H1 (cell line): ENCODE results near the gene KYNU. TPM values are rescaled to one million over a fixed set of nuclear protein-coding genes. Genes with fewer than 3 reads are reported as not detected.

Experiments
- CTCF ChIA-PET: fragments of 300-600 bp; sonication (Branson Sonifier 250); formaldehyde crosslinking; loops from one replicate; lab custom pipeline; 2021; ENCODE audit not compliant: partially characterized antibody; lab: Charles Lee
- POLR2A ChIA-PET: fragments of 300-600 bp; sonication (Branson Sonifier 250); formaldehyde crosslinking; loops from one replicate; lab custom pipeline; 2021; ENCODE audit warnings: inconsistent platforms; ENCODE audit not compliant: partially characterized antibody; lab: Charles Lee
- DNase-seq, 2 experiments: peaks; one replicate each; pipeline versions ENCODE4 v3.0.0 to v3.0.0-alpha.2; 2010 to 2022; ENCODE audit warnings: low spot score in 2 of 2, low read depth in 1 of 2, mixed read lengths in 1 of 2
- FAIRE-seq: peaks from 2 replicates; lab custom pipeline; 2011; peaks lifted over from hg19 to GRCh38; lab: Jason Lieb, UNC
- H2AFZ ChIP-seq: 2 replicates; pipeline ENCODE4 v1.8.1; 2012; ENCODE audit warnings: low read length, inconsistent platforms
- H2AK5ac ChIP-seq: 2 replicates; pipeline ENCODE4 v1.6.1; 2013; ENCODE audit warnings: low read depth, low read length
- H2BK120ac ChIP-seq: replicated peaks from 2 replicates; pipeline ENCODE3; 2013; ENCODE audit warnings: low read depth, low read length, inconsistent platforms
- H2BK12ac ChIP-seq: 2 replicates; pipeline ENCODE4 v1.6.1; 2013; ENCODE audit warnings: low read depth, low read length
- H2BK15ac ChIP-seq: 2 replicates; pipeline ENCODE4 v1.6.1; 2013; ENCODE audit warnings: low read length
- H2BK20ac ChIP-seq: 2 replicates; pipeline ENCODE4 v1.6.1; 2013; ENCODE audit warnings: low read length
- H2BK5ac ChIP-seq: 2 replicates; pipeline ENCODE4 v1.6.1; 2013; ENCODE audit warnings: low read depth, low read length
- H3K14ac ChIP-seq: 2 replicates; pipeline ENCODE4 v1.6.1; 2013; ENCODE audit warnings: inconsistent platforms; ENCODE audit not compliant: insufficient read length
- H3K18ac ChIP-seq: 2 replicates; pipeline ENCODE4 v1.6.1; 2013; ENCODE audit warnings: low read length; ENCODE audit errors: extremely low read depth
- H3K23ac ChIP-seq: 2 replicates; pipeline ENCODE4 v1.6.1; 2013; ENCODE audit warnings: inconsistent platforms; ENCODE audit not compliant: insufficient read length
- H3K23me2 ChIP-seq: 2 replicates; pipeline ENCODE4 v1.6.1; 2013; ENCODE audit warnings: low read depth, low read length
- H3K27ac ChIP-seq: 2 replicates; pipeline ENCODE4 v1.6.1; 2011; ENCODE audit warnings: low read depth, low read length, inconsistent platforms
- H3K27me3 ChIP-seq, 4 experiments: replicated peaks in 1 of 4; 1 replicate in 1 of 4; 2 replicates in 3 of 4; pipeline versions ENCODE4 v1.6.1 to v1.8.1; 2011 to 2013; ENCODE audit warnings: low read length in 3 of 4, mild to moderate bottlenecking in 3 of 4, inconsistent platforms in 2 of 4, mixed read lengths in 2 of 4, moderate library complexity in 1 of 4; ENCODE audit not compliant: control insufficient read depth in 3 of 4, insufficient read depth in 3 of 4; ENCODE audit errors: extremely low read depth in 1 of 4
- H3K36me3 ChIP-seq, 4 experiments: 2 replicates each; pipeline versions ENCODE4 v1.6.1 to v1.8.1; 2011 to 2013; ENCODE audit warnings: mild to moderate bottlenecking in 4 of 4, low read length in 3 of 4, moderate library complexity in 2 of 4, control low read depth in 1 of 4, inconsistent platforms in 1 of 4; ENCODE audit not compliant: insufficient read depth in 4 of 4, control insufficient read depth in 2 of 4
- H3K4ac ChIP-seq: replicated peaks from 2 replicates; pipeline ENCODE3; 2013; ENCODE audit warnings: low read length, low read depth, mixed read lengths, inconsistent platforms; ENCODE audit not compliant: insufficient read length
- H3K4me1 ChIP-seq, 4 experiments: replicated peaks in 1 of 4; 1 replicate in 1 of 4; 2 replicates in 3 of 4; pipeline versions ENCODE4 v1.6.1 to v1.8.1; 2011 to 2013; ENCODE audit warnings: low read length in 3 of 4, inconsistent platforms in 2 of 4, mixed read lengths in 1 of 4; ENCODE audit not compliant: insufficient read depth in 4 of 4, control insufficient read depth in 3 of 4
- H3K4me2 ChIP-seq, 2 experiments: 2 replicates each; pipeline versions ENCODE4 v1.6.1 to v1.8.1; 2011 to 2013; ENCODE audit warnings: low read depth in 2 of 2, low read length in 2 of 2, control low read depth in 1 of 2, inconsistent platforms in 1 of 2, mild to moderate bottlenecking in 1 of 2; ENCODE audit not compliant: insufficient read depth in 1 of 2
- H3K4me3 ChIP-seq, 4 experiments: fragments of 200-600, 300-600 bp in 1 of 4; sonication (generic), shearing (Covaris generic), sonication (Bioruptor Twin) in 1 of 4; 2 replicates each; pipeline versions ENCODE4 v1.5.1 to v1.8.1; 2011 to 2016; ENCODE audit warnings: low read length in 4 of 4, low read depth in 3 of 4, control low read depth in 2 of 4, inconsistent platforms in 2 of 4, mild to moderate bottlenecking in 2 of 4, mixed read lengths in 1 of 4, moderate library complexity in 1 of 4; ENCODE audit not compliant: insufficient read depth in 2 of 4; ENCODE audit errors: extremely low read depth in 1 of 4
- H3K56ac ChIP-seq: replicated peaks from 2 replicates; pipeline ENCODE3; 2013; ENCODE audit warnings: low read depth, mild to moderate bottlenecking, mixed read lengths, low read length, inconsistent platforms; ENCODE audit not compliant: insufficient read length
- H3K79me1 ChIP-seq: 2 replicates; pipeline ENCODE4 v1.6.1; 2013; ENCODE audit warnings: low read depth, low read length, control low read depth
- H3K79me2 ChIP-seq, 2 experiments: 2 replicates each; pipeline versions ENCODE4 v1.6.1 to v1.8.1; 2012 to 2013; ENCODE audit warnings: low read length in 2 of 2, mild to moderate bottlenecking in 2 of 2, inconsistent platforms in 1 of 2; ENCODE audit not compliant: insufficient read depth in 2 of 2, control insufficient read depth in 1 of 2
- H3K9ac ChIP-seq, 4 experiments: replicated peaks in 1 of 4; 1 replicate in 1 of 4; 2 replicates in 3 of 4; pipeline versions ENCODE4 v1.6.1 to v1.8.1; 2011 to 2013; ENCODE audit warnings: low read depth in 3 of 4, low read length in 3 of 4, control low read depth in 2 of 4, mild to moderate bottlenecking in 2 of 4, moderate library complexity in 2 of 4, inconsistent platforms in 1 of 4; ENCODE audit errors: extremely low read depth in 1 of 4
- H3K9me3 ChIP-seq, 2 experiments: 2 replicates each; pipeline versions ENCODE4 v1.6.1 to v1.8.1; 2012 to 2013; ENCODE audit warnings: mild to moderate bottlenecking in 2 of 2, moderate library complexity in 2 of 2, control low read depth in 1 of 2, inconsistent platforms in 1 of 2, low read depth in 1 of 2, low read length in 1 of 2, mixed read lengths in 1 of 2; ENCODE audit not compliant: insufficient read depth in 2 of 2
- H4K20me1 ChIP-seq, 2 experiments: replicated peaks in 1 of 2; 2 replicates each; pipeline versions ENCODE3 to v1.8.1; 2011 to 2013; ENCODE audit warnings: inconsistent platforms in 2 of 2, low read length in 2 of 2, mild to moderate bottlenecking in 1 of 2; ENCODE audit not compliant: insufficient read depth in 2 of 2, control insufficient read depth in 1 of 2
- H4K5ac ChIP-seq: 2 replicates; pipeline ENCODE4 v1.6.1; 2013; ENCODE audit warnings: low read length, low read depth, mixed read lengths, inconsistent platforms; ENCODE audit not compliant: insufficient read length
- H4K8ac ChIP-seq: 2 replicates; pipeline ENCODE4 v1.8.0; 2013; ENCODE audit warnings: mild to moderate bottlenecking, moderate library complexity, low read length, inconsistent platforms; ENCODE audit not compliant: insufficient read depth; ENCODE audit errors: extremely low read depth
- H4K91ac ChIP-seq: replicated peaks from 2 replicates; pipeline ENCODE3; 2013; ENCODE audit warnings: low read length, mixed read lengths, inconsistent platforms; ENCODE audit not compliant: insufficient read length
- ASH2L ChIP-seq: fragments of 200-600, 300-600 bp; sonication (generic); IDR thresholded peaks from one replicate; pipeline ENCODE4 v1.7.1; 2017; ENCODE audit warnings: low read length
- ATF3 ChIP-seq: IDR thresholded peaks from 2 replicates; pipeline ENCODE4 v1.6.1; 2011; ENCODE audit warnings: low read depth, mild to moderate bottlenecking, low read length; ENCODE audit not compliant: insufficient read depth
- CEBPB ChIP-seq: IDR thresholded peaks from 2 replicates; pipeline ENCODE4 v1.6.1; 2012; ENCODE audit warnings: low read depth, low read length
- CREB1 ChIP-seq: IDR thresholded peaks from 2 replicates; pipeline ENCODE4 v1.6.1; 2012; ENCODE audit warnings: inconsistent platforms
- GTF2F1 ChIP-seq: IDR thresholded peaks from 2 replicates; pipeline ENCODE4 v1.6.1; 2012; ENCODE audit warnings: low read depth, low read length, improper control_type of control experiment, borderline replicate concordance
- HDAC6 ChIP-seq: IDR thresholded peaks from one replicate; pipeline ENCODE4 v1.7.1; 2012; ENCODE audit warnings: low read depth, mild to moderate bottlenecking, inconsistent platforms, low read length, moderate library complexity
- JUN ChIP-seq: IDR thresholded peaks from 2 replicates; pipeline ENCODE4 v1.6.1; 2011; ENCODE audit warnings: low read depth, mild to moderate bottlenecking, improper control_type of control experiment, low read length
- JUND ChIP-seq: IDR thresholded peaks from 2 replicates; pipeline ENCODE4 v1.6.1; 2011; ENCODE audit warnings: mild to moderate bottlenecking, improper control_type of control experiment, low read length
- KDM1A ChIP-seq: fragments of 200-600, 300-600 bp; sonication (generic); IDR thresholded peaks from 2 replicates; pipeline ENCODE4 v1.7.1; 2016; ENCODE audit warnings: mild to moderate bottlenecking, low read length, borderline replicate concordance
- MAFK ChIP-seq: IDR thresholded peaks from 2 replicates; pipeline ENCODE4 v1.6.1; 2012; ENCODE audit warnings: low read depth, mild to moderate bottlenecking, improper control_type of control experiment, low read length
- RXRA ChIP-seq: IDR thresholded peaks from 2 replicates; pipeline ENCODE4 v1.6.1; 2011; ENCODE audit warnings: low read depth, mild to moderate bottlenecking, low read length, moderate library complexity; ENCODE audit not compliant: insufficient read depth
- SUZ12 ChIP-seq: fragments of 200-600 bp; sonication (generic); IDR thresholded peaks from 2 replicates; pipeline ENCODE4 v1.6.1; 2012; ENCODE audit warnings: mild to moderate bottlenecking, inconsistent platforms, low read length, moderate library complexity, mixed read lengths
- TEAD4 ChIP-seq: IDR thresholded peaks from 2 replicates; pipeline ENCODE4 v1.6.1; 2012; ENCODE audit warnings: low read depth, low read length, inconsistent platforms, mixed read lengths
- WGBS, 2 experiments: shearing (Covaris generic) in 1 of 2; methylation state at CpG; one replicate each; pipeline versions ENCODE4 v1.1.6 to v1.1.7; 2013 to 2015; ENCODE audit warnings: low lambda C conversion rate in 2 of 2, mixed read lengths in 2 of 2, inconsistent platforms in 1 of 2, low coverage in 1 of 2, missing lambda C conversion rate in 1 of 2; ENCODE audit not compliant: insufficient replicate concordance in 2 of 2, insufficient coverage in 1 of 2, insufficient read length in 1 of 2; ENCODE audit errors: extremely low coverage in 1 of 2, missing lambda C conversion rate in 1 of 2; 5-methylcytosine and 5-hydroxymethylcytosine counted together
- polyA plus RNA-seq, 7 experiments: library from polyadenylated mRNA; depleted of rRNA in 3 of 7; stranded (reverse) in 5 of 7; unstranded in 2 of 7; fragments of >200 nt in 5 of 7; fragments of 200-250 nt in 2 of 7; gene quantifications; 1 replicate in 5 of 7; 2 replicates in 1 of 7; 4 replicates in 1 of 7; pipeline versions ENCODE4 v1.2.1 to v1.2.3, GENCODE V29; 2011 to 2013; ENCODE audit warnings: missing spikeins in 2 of 7, mixed read lengths in 2 of 7
- total RNA-seq: library from RNA; stranded (reverse); fragmentation: NEBNext Ultra II Directional; extraction: Animal tissue kit (Norgen Biotek cat#: 25700); gene quantifications from 2 replicates; pipeline ENCODE4 v1.2.1, GENCODE V29; 2021

The KYNU gene
- total and polyA plus RNA-seq, 2 of the 8 experiments (the other 6 are each of a cell fraction or from before 2014, with no cell fraction given) = 0.09 to 0.13 TPM

DNA sequence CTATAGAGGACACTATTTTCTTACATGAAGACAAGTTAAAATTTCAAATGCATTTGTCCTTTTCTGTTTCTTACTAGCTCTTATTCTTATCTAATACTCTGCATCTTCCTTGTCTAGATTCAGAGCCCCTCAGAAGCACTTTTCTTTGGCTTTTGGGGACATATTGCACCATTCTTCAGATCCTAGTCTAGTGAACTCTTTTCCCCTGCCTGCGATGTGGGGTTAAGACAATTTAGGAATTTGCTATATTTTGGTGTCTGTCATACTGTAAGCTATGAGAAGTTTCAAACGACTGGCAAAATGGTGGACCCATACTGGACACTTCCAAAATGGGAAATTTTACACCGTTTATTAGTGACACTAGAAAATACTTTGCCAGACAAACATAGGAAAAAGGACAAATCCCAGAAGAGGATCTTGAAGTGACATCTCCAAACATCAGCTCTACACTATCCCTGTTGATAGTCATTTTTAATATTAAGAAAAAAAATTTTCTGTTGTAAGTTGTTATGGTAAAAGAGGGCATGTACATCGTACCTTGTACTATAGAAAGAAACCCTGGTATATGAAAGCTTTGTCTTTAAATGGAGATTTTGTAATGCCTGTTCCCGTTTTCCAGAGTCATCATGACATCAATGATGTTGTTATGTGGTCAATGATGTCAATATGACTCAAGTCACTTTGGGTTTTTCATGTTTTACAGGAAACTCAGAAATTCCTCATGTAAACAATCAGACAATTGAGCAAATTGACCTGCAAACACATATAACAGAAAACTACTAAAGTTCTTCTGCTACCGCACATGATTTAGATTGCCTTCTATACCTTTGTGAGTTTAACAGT is 4.4 kb upstream of the KYNU start:
- Histone ChIP-seq H3K27ac (no peak overlapping the region), H2BK120ac (no peak overlapping the region), H3K23ac (no peak overlapping the region), H3K4me3 (no peak overlapping the region), H3K79me1 (no peaks in the 10 kb centered on the region), H3K9ac (no peak overlapping the region), H3K27me3 (no peaks in the 10 kb centered on the region), H2BK12ac (no peak overlapping the region), H3K18ac (no peak overlapping the region), H4K8ac (no peak overlapping the region), H2BK20ac (no peak overlapping the region), H3K23me2 (peaks cover 1% of the 10 kb centered on the region; the same call in 1 of the 2 replicates), H4K5ac (no peak overlapping the region), H2BK15ac (no peak overlapping the region), H3K4me1 (no peaks in the 10 kb centered on the region), H2BK5ac (no peak overlapping the region), H3K79me2 (no peaks in the 10 kb centered on the region), H4K91ac (no peak overlapping the region), H2AK5ac (no peak overlapping the region), H4K20me1 (no peaks in the 10 kb centered on the region), H3K9me3 (no peaks in the 10 kb centered on the region; a peak in 1 of 4 replicates), H2AFZ (no peak overlapping the region), H3K56ac (no peak overlapping the region), H3K4me2 (no peak overlapping the region), H3K36me3 (no peaks in the 10 kb centered on the region), H3K4ac (no peak overlapping the region), H3K14ac (no peak overlapping the region)
- DNase-seq (no peak), FAIRE-seq (no peak)
- ChIA-PET POLR2A (no interaction called here), CTCF (interaction anchor here (0.9 kb wide), 1 partner anchor 9 kb away, joined by 4 read pairs; no protein-coding TSS in a partner anchor)
- WGBS, 2 experiments = 91% methylated on average over 6 of the region's 6 CpGs; no CpG with 5 or more reads in 1 of the 2 experiments
- TF ChIP-seq CEBPB (no peak), MAFK (no peak), HDAC6 (no peak), TEAD4 (no peak), JUN (no peak), ATF3 (no peak), CREB1 (no peak), GTF2F1 (no peak), ASH2L (no peak), KDM1A (no peak), RXRA (no peak), JUND (no peak), SUZ12 (no peak)
